Spleen (tissue), 7 donors: ENCODE data around the gene FAM47E.

Source experiments
- CTCF ChIP-seq, 11 experiments: fragments of 200-600 bp in 7 of 11; fragments of 450-650 bp in 4 of 11; sonication (generic) in 4 of 11; IDR thresholded peaks in 8 of 11; conservative IDR thresholded peaks in 3 of 11; 1 replicate in 7 of 11; 2 replicates in 4 of 11; pipeline versions ENCODE4 v1.4.0 to v1.8.0; 2016 to 2021; ENCODE audit warnings: antibody characterized with exemption in 11 of 11, inconsistent platforms in 4 of 11, mild to moderate bottlenecking in 1 of 11
- POLR2A ChIP-seq, 3 donors: fragments of 450-650 bp; IDR thresholded peaks; one replicate each; pipeline ENCODE4 v1.5.1; 2017; ENCODE audit warnings: antibody characterized with exemption in 3 of 3, mild to moderate bottlenecking in 1 of 3
- donor health status: DM: no; HTN: no; CAD: no; lungs with moderate emphysema.
- donor health status: DM: no; HTN: no; CAD: no.
- donor health status: DM: no; HTN: no; CAD: no.

GRCh38 chr4:76203541-76203940 is 48.0 kb upstream of the FAM47E start:
- TF ChIP-seq CTCF (IDR thresholded peaks at IDR 0.05 in 8 of 11, conservative IDR thresholded peaks at IDR 0.05 in 3 of 11) (no peak), POLR2A (IDR thresholded peaks at IDR 0.05) (no peak)
